H9 (cell line): Measurements from ENCODE around the gene ZNRF1. TPM values are rescaled to one million over a fixed set of nuclear protein-coding genes. Genes with fewer than 3 reads are reported as not detected.

Experiments used
- DNase-seq: peaks from one replicate; pipeline ENCODE4 v3.0.0-alpha.2; 2017
- H2AFZ ChIP-seq: one replicate; pipeline ENCODE4 v1.6.1; 2013; ENCODE audit warnings: mild to moderate bottlenecking, low read length, control low read depth, moderate library complexity
- H2AK5ac ChIP-seq: 2 replicates; pipeline ENCODE4 v1.6.1; 2013; ENCODE audit warnings: low read length, control low read depth, mixed read lengths; ENCODE audit not compliant: insufficient read length
- H2BK120ac ChIP-seq: one replicate; pipeline ENCODE4 v1.6.1; 2013; ENCODE audit warnings: low read depth, mild to moderate bottlenecking, low read length, control low read depth, inconsistent platforms; ENCODE audit not compliant: poor library complexity, severe bottlenecking
- H2BK12ac ChIP-seq: 2 replicates; pipeline ENCODE4 v1.6.1; 2013; ENCODE audit warnings: low read length, control low read depth, mixed read lengths, low read depth; ENCODE audit not compliant: insufficient read length
- H2BK15ac ChIP-seq: 2 replicates; pipeline ENCODE4 v1.6.1; 2013; ENCODE audit warnings: low read depth, low read length, control low read depth
- H2BK20ac ChIP-seq: one replicate; pipeline ENCODE4 v1.6.1; 2013; ENCODE audit warnings: low read depth, mild to moderate bottlenecking, low read length, control low read depth, inconsistent platforms; ENCODE audit not compliant: poor library complexity, severe bottlenecking
- H2BK5ac ChIP-seq: 2 replicates; pipeline ENCODE4 v1.6.1; 2013; ENCODE audit warnings: low read length, control low read depth, mixed read lengths; ENCODE audit not compliant: insufficient read length
- H3K14ac ChIP-seq: 2 replicates; pipeline ENCODE4 v1.6.1; 2013; ENCODE audit warnings: low read length, control low read depth; ENCODE audit not compliant: insufficient read depth
- H3K18ac ChIP-seq: 2 replicates; pipeline ENCODE4 v1.6.1; 2013; ENCODE audit warnings: low read depth, mild to moderate bottlenecking, mixed read lengths, low read length, control low read depth; ENCODE audit not compliant: insufficient read length
- H3K23ac ChIP-seq: 2 replicates; pipeline ENCODE4 v1.6.1; 2013; ENCODE audit warnings: low read length, control low read depth, mixed read lengths, low read depth; ENCODE audit not compliant: insufficient read length
- H3K23me2 ChIP-seq: 2 replicates; pipeline ENCODE4 v1.6.1; 2013; ENCODE audit warnings: low read depth, mild to moderate bottlenecking, mixed read lengths, low read length, control low read depth; ENCODE audit not compliant: insufficient read length, poor library complexity, severe bottlenecking
- H3K27ac ChIP-seq: 2 replicates; pipeline ENCODE4 v1.5.1; 2013; ENCODE audit warnings: low read length, control low read depth, mixed read lengths, low read depth; ENCODE audit not compliant: insufficient read length
- H3K27me3 ChIP-seq: 2 replicates; pipeline ENCODE4 v1.6.1; 2013; ENCODE audit warnings: low read length, control low read depth, inconsistent platforms; ENCODE audit not compliant: insufficient read depth
- H3K4ac ChIP-seq: 2 replicates; pipeline ENCODE4 v1.6.1; 2013; ENCODE audit warnings: low read depth, mild to moderate bottlenecking, control low read depth, inconsistent platforms, low read length, moderate library complexity
- H3K4me1 ChIP-seq: 2 replicates; pipeline ENCODE4 v1.6.1; 2013; ENCODE audit warnings: low read length, control low read depth, inconsistent platforms; ENCODE audit not compliant: insufficient read depth
- H3K4me2 ChIP-seq: 2 replicates; pipeline ENCODE4 v1.6.1; 2013; ENCODE audit warnings: low read length, control low read depth, mixed read lengths; ENCODE audit not compliant: insufficient read length, insufficient read depth
- H3K56ac ChIP-seq: 2 replicates; pipeline ENCODE4 v1.6.1; 2013; ENCODE audit warnings: low read depth, mild to moderate bottlenecking, mixed read lengths, low read length, control low read depth; ENCODE audit not compliant: insufficient read length
- H3K79me1 ChIP-seq: 2 replicates; pipeline ENCODE4 v1.6.1; 2013; ENCODE audit warnings: low read depth, mild to moderate bottlenecking, moderate library complexity, low read length, control low read depth, inconsistent platforms; ENCODE audit not compliant: insufficient read depth, poor library complexity, severe bottlenecking
- H3K79me2 ChIP-seq: 2 replicates; pipeline ENCODE4 v1.6.1; 2013; ENCODE audit warnings: low read length, control low read depth, inconsistent platforms; ENCODE audit not compliant: insufficient read depth
- H3K9ac ChIP-seq: 2 replicates; pipeline ENCODE4 v1.6.1; 2013; ENCODE audit warnings: low read length, control low read depth, mixed read lengths; ENCODE audit not compliant: insufficient read length; ENCODE audit errors: extremely low read depth
- H3K9me3 ChIP-seq: one replicate; pipeline ENCODE4 v1.6.1; 2013; ENCODE audit warnings: low read depth, low read length, inconsistent platforms; ENCODE audit not compliant: control insufficient read depth
- H3T11ph ChIP-seq: one replicate; pipeline ENCODE4 v1.6.1; 2013; ENCODE audit warnings: mild to moderate bottlenecking, low read length, control low read depth, inconsistent platforms
- H4K20me1 ChIP-seq: one replicate; pipeline ENCODE4 v1.6.1; 2013; ENCODE audit not compliant: control insufficient read depth, insufficient read length, insufficient read depth
- H4K5ac ChIP-seq: 2 replicates; pipeline ENCODE4 v1.6.1; 2013; ENCODE audit warnings: low read depth, mild to moderate bottlenecking, mixed read lengths, low read length, control low read depth; ENCODE audit not compliant: insufficient read length
- H4K8ac ChIP-seq: replicated peaks from 2 replicates; pipeline ENCODE4 v1.6.1; 2013; ENCODE audit warnings: low read length, control low read depth, mixed read lengths, low read depth; ENCODE audit not compliant: insufficient read length
- H4K91ac ChIP-seq: 2 replicates; pipeline ENCODE4 v1.6.1; 2013; ENCODE audit warnings: low read depth, mild to moderate bottlenecking, moderate library complexity, mixed read lengths, low read length, control low read depth; ENCODE audit not compliant: insufficient read length
- H3K27ac Mint-ChIP-seq, 3 experiments: 2 replicates in 2 of 3; 3 replicates in 1 of 3; pipeline ENCODE4 v1.8.0; 2020 to 2021; ENCODE audit warnings: mixed read lengths in 3 of 3, mild to moderate bottlenecking in 1 of 3, moderate library complexity in 1 of 3
- H3K27me3 Mint-ChIP-seq: 2 replicates; pipeline ENCODE4 v1.8.0; 2021; ENCODE audit warnings: low read depth, mild to moderate bottlenecking, moderate library complexity, mixed read lengths
- H3K36me3 Mint-ChIP-seq, 3 experiments: 2 replicates in 2 of 3; 3 replicates in 1 of 3; pipeline ENCODE4 v1.8.0; 2020 to 2021; ENCODE audit warnings: low read depth in 3 of 3, mixed read lengths in 3 of 3; ENCODE audit not compliant: insufficient read depth in 1 of 3
- H3K4me1 Mint-ChIP-seq, 2 experiments: 2 replicates each; pipeline ENCODE4 v1.8.0; 2020; ENCODE audit warnings: mixed read lengths in 2 of 2
- H3K4me3 Mint-ChIP-seq, 2 experiments: 2 replicates in 1 of 2; 3 replicates in 1 of 2; pipeline ENCODE4 v1.8.0; 2020 to 2021; ENCODE audit warnings: mild to moderate bottlenecking in 2 of 2, mixed read lengths in 2 of 2, moderate library complexity in 1 of 2
- H3K9me3 Mint-ChIP-seq, 2 experiments: 2 replicates in 1 of 2; 3 replicates in 1 of 2; pipeline ENCODE4 v1.8.0; 2020; ENCODE audit warnings: mild to moderate bottlenecking in 2 of 2, mixed read lengths in 2 of 2, moderate library complexity in 1 of 2
- CTCF ChIP-seq: fragments of 200-600 bp; sonication (generic); conservative IDR thresholded peaks from 3 replicates; pipeline ENCODE4 v1.8.0; 2021; ENCODE audit warnings: antibody characterized with exemption, mild to moderate bottlenecking
- WGBS: extraction: QIAGEN DNeasy Blood & Tissue Kit; methylation state at CpG from one replicate; pipeline ENCODE4 v1.1.7; 2013; ENCODE audit warnings: missing lambda C conversion rate, low lambda C conversion rate, mixed read lengths; ENCODE audit not compliant: insufficient read length; ENCODE audit errors: extremely low coverage; 5-methylcytosine and 5-hydroxymethylcytosine counted together
- total RNA-seq: library from RNA; stranded (reverse); gene quantifications from 2 replicates; pipeline ENCODE4 v1.2.1, GENCODE V29; 2021

The ZNRF1 gene
- total RNA-seq, 1 experiment from 2014 or later = 49.6 TPM

DNA sequence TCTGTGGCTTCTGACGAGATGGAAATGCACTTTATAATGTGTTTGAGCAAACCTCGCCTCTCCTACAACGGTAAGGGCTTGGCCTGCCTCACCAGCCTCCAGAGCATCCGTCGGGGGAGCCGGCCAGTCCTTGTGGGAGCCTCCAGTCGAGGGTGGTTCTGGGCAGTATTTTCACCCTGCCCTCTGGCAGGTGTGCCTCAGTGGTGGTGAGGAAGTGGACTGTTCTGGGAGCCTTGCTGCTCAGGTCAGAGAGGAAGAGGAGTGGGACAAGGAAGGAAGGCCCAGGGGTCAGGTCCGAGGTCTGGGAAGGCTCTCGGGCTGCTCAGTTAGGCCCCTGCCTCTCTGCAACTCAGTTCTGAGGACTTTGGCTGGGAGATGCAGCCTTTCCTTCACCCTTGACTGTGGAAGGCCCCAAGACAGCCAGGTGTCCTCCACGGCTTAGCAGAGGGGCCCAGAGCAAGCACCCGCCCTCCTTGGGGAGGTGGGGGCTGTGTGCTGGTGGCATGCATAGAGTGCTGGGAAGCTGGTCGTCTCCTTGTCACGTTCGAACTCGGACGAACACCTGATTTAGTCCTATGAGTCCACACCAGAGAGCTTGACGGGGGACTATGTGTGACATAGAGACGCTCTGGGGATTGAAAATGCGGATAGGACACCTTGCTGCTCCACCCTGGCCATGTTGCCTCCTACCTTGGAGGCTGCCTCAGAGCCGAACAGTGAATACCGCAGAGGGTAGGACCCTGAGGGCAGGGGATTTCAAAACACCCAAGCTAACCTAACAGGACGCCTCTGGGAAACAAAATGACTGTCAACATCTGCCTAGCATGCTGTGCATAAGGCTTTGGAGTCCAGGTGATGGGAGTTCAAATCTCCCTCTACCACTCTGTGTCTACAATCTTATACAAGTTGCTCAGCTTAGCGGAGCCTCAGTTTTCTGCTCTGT is 95.0 kb downstream of the ZNRF1 start:
- Histone ChIP-seq H3K18ac (no peak overlapping the region), H3K9me3 (no peaks in the 10 kb centered on the region), H3K27ac (no peak overlapping the region), H3K23me2 (no peaks in the 10 kb centered on the region), H4K8ac (no peak overlapping the region), H3T11ph (no peak overlapping the region), H3K27me3 (no peaks in the 10 kb centered on the region), H3K4me2 (no peak overlapping the region), H4K20me1 (peaks cover 3% of the 10 kb centered on the region), H2AFZ (no peak overlapping the region), H3K9ac (no peak overlapping the region), H2AK5ac (no peak overlapping the region), H2BK5ac (no peak overlapping the region), H4K5ac (no peak overlapping the region), H3K79me2 (no peaks in the 10 kb centered on the region), H4K91ac (no peak overlapping the region), H3K79me1 (no peaks in the 10 kb centered on the region), H3K23ac (no peak overlapping the region), H2BK120ac (no peak overlapping the region), H2BK20ac (no peak overlapping the region), H3K4ac (no peak overlapping the region), H3K14ac (no peak overlapping the region), H3K56ac (no peak overlapping the region), H3K4me1 (peaks cover 13% of the 10 kb centered on the region; the same call in 1 of the 2 replicates), H2BK15ac (no peak overlapping the region), H2BK12ac (no peak overlapping the region)
- no peaks in the 10 kb centered on the region for H3K27me3 Mint-ChIP-seq
- WGBS = no CpG with 5 or more reads among the region's 23 CpGs
- peaks cover 2 to 17% (median 7%) of the 10 kb centered on the region in 3 experiments; a peak in 5 of 7 replicates for H3K36me3 Mint-ChIP-seq
- TF ChIP-seq CTCF = no peak
- no peak for DNase-seq
- H3K27ac Mint-ChIP-seq = peak overlapping the region; percentile 5 to 94 (median 85); a peak in 4 of 7 replicates
- no peaks in the 10 kb centered on the region for H3K9me3 Mint-ChIP-seq
- peaks cover 46 to 69% of the 10 kb centered on the region in 2 experiments for H3K4me1 Mint-ChIP-seq
- no peak overlapping the region for H3K4me3 Mint-ChIP-seq
